Measurements from ENCODE around the gene SH2D4B.

DNA sequence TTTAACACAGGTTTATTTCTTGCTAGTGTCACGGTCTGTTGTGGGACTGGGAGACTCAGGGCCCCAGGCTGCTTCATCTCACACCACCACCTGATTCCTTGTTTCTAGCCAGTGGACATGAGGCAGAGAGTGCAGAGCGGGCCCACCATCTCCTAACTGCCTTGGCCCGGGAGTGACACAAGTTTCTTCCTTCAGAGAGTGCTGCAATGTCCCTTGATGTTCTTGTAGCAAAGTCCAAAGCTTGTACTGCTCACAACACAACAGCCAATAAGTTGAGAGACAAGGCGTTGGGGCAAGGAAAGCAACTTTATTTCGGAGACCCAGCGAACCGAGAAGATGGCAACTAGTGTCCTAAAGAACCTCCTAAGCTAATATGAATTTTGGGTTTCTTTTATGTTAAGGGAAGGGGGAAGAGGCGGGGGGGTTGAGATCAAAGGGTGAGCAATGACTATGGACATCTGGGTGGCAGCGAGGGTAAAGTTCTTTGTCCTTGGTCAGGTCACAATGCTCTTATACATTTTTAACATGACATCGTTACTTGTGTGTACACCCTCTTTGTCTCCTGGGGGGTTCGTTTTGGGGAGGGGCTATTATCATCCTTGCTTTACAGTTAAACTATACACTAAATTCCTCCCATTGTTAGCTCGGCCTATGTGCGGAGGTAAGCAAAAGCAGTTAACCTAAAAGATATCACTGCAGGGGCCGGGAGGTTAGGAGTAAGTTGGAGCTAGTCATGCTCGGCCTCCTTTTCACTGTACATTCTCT, 31.6 kb downstream of the SH2D4B start:
- TF ChIP-seq, protein P1, sequence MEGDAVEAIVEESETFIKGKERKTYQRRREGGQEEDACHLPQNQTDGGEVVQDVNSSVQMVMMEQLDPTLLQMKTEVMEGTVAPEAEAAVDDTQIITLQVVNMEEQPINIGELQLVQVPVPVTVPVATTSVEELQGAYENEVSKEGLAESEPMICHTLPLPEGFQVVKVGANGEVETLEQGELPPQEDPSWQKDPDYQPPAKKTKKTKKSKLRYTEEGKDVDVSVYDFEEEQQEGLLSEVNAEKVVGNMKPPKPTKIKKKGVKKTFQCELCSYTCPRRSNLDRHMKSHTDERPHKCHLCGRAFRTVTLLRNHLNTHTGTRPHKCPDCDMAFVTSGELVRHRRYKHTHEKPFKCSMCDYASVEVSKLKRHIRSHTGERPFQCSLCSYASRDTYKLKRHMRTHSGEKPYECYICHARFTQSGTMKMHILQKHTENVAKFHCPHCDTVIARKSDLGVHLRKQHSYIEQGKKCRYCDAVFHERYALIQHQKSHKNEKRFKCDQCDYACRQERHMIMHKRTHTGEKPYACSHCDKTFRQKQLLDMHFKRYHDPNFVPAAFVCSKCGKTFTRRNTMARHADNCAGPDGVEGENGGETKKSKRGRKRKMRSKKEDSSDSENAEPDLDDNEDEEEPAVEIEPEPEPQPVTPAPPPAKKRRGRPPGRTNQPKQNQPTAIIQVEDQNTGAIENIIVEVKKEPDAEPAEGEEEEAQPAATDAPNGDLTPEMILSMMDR (conservative IDR thresholded peaks at IDR 0.05; ENCODE audit: low read depth, low read length), result no peak
- TF ChIP-seq EZH2 (IDR thresholded peaks at IDR 0.05; ENCODE audit: low read length, unreplicated experiment), result no peak
- TF ChIP-seq EZH2phosphoT487 (IDR thresholded peaks at IDR 0.05; ENCODE audit: borderline replicate concordance, low read length), result no peak

All from PC-3 (cell line).